ENCODE measurements around the gene CFTR. TPM values are rescaled to one million over a fixed set of nuclear protein-coding genes. Genes with fewer than 3 reads are reported as not detected.

CFTR gene
- total and polyA plus RNA-seq, 9 of the 15 experiments (the other 6 are each of a cell fraction or from before 2014, with no cell fraction given): 0.20 TPM; not detected in 8

- peak; percentile 41 to 67 (median 46); a peak in 4 of 6 replicates for TF ChIP-seq CTCF (IDR thresholded peaks at IDR 0.05 in 2 of 3, conservative IDR thresholded peaks at IDR 0.05 in 1 of 3; ENCODE audit: insufficient read depth in 2 of 3, low read depth in 1 of 3, low read length in 3 of 3)
- peak; percentile 75 to 76 for TF ChIP-seq RAD21 (CRISPR knock-in tag; conservative IDR thresholded peaks at IDR 0.05 in 1 of 2, IDR thresholded peaks at IDR 0.05 in 1 of 2)
- no peak for TF ChIP-seq HDAC3 (IDR thresholded peaks at IDR 0.05; ENCODE audit: borderline replicate concordance, partially characterized antibody)
- TF ChIP-seq DEAF1 (CRISPR knock-in tag; IDR thresholded peaks at IDR 0.05): peak; percentile 47; the same call in 1 of the 2 replicates
- no peak for TF ChIP-seq BRCA1 (IDR thresholded peaks at IDR 0.05)
- TF ChIP-seq BRCA1 (CRISPR knock-in tag; IDR thresholded peaks at IDR 0.05): no peak
- peak; percentile 32; the same call in 1 of the 2 replicates for TF ChIP-seq SMC3 (conservative IDR thresholded peaks at IDR 0.05; ENCODE audit: insufficient read depth, low read depth, low read length)
- TF ChIP-seq MCM5 (IDR thresholded peaks at IDR 0.05; ENCODE audit: low read depth): no peak
Measured at GRCh38 chr7:117458977-117459583, 20.7 kb upstream of the CFTR start (continued).
